ENCODE data around the gene SERPINE2.
"Not testable (repeated sequence)": the region's sequence is repeated elsewhere in the genome, so short reads cannot be mapped to it uniquely, and the experiment has no call there.

The SERPINE2 gene

GRCh38 chr2:223949241-223949840, 89.7 kb downstream of the SERPINE2 start:
- Histone ChIP-seq H3K27ac (no peak overlapping the region), H3K4me3 (no peak overlapping the region), H3K4me1 (peaks cover 8% of the 10 kb centered on the region), H3K9me3 (no peaks in the 10 kb centered on the region), H3K4me2 (no peak overlapping the region), H3K9ac (no peak overlapping the region), H4K20me1 (no peaks in the 10 kb centered on the region), H3K27me3 (no peaks in the 10 kb centered on the region), H3K36me3 (no peaks in the 10 kb centered on the region)
- TF ChIP-seq Cebpa-rat (IDR thresholded peaks at IDR 0.05): no peak

GRCh38 chr2:223947711-223948205, 91.3 kb downstream of the SERPINE2 start:
- Histone ChIP-seq H4K20me1 (peaks cover 12% of the 10 kb centered on the region; the same call in 1 of the 2 replicates), H3K27ac (no peak overlapping the region), H3K36me3 (no peaks in the 10 kb centered on the region), H3K9ac (no peak overlapping the region), H3K27me3 (no peaks in the 10 kb centered on the region), H3K9me3 (no peaks in the 10 kb centered on the region), H3K4me3 (no peak overlapping the region), H3K4me1 (peaks cover 19% of the 10 kb centered on the region), H3K4me2 (no peak overlapping the region)
- no peak for TF ChIP-seq Cebpa-rat (IDR thresholded peaks at IDR 0.05)

GRCh38 chr2:223945755-223946154, 93.3 kb downstream of the SERPINE2 start:
- peak overlapping the region; percentile 99; the same call in 1 of the 2 replicates for H3K4me3 ChIP-seq
- no peak for TF ChIP-seq Cebpa-rat (IDR thresholded peaks at IDR 0.05)
- peaks cover 19% of the 10 kb centered on the region for H3K4me1 ChIP-seq

GRCh38 chr2:223944703-223945531, 94.2 kb downstream of the SERPINE2 start, which contains the start of gene WDFY1:
Gene WDFY1, minus strand, starts transcription at chr2:223945335. Its CDS starts 51 bp downstream, at chr2:223945284.
- peak within 1 kb of the TSS; percentile 91 for H3K27ac ChIP-seq

More at GRCh38 chr2:223945755-223946154, 93.3 kb downstream of the SERPINE2 start:
- peaks cover 7% of the 10 kb centered on the region for H3K9me3 ChIP-seq
- no peaks in the 10 kb centered on the region for H3K27me3 ChIP-seq
- H3K9ac ChIP-seq: no peak overlapping the region
- no peak overlapping the region for H3K27ac ChIP-seq
- peak overlapping the region; percentile 92 for H3K4me2 ChIP-seq
- peaks cover 8% of the 10 kb centered on the region; the same call in 1 of the 2 replicates for H3K36me3 ChIP-seq
- H4K20me1 ChIP-seq: peaks cover 17% of the 10 kb centered on the region; the same call in 1 of the 2 replicates

GRCh38 chr2:223944166-223944702, 94.9 kb downstream of the SERPINE2 start:
- Histone ChIP-seq H3K36me3 (peaks cover 23% of the 10 kb centered on the region; the same call in 1 of the 2 replicates), H3K27me3 (no peaks in the 10 kb centered on the region), H3K4me1 (peaks cover 27% of the 10 kb centered on the region), H3K4me3 (peak overlapping the region; percentile 99), H3K4me2 (peak overlapping the region; percentile 92), H3K9me3 (peaks cover 23% of the 10 kb centered on the region), H3K9ac (peak overlapping the region; percentile 94), H3K27ac (peak overlapping the region; percentile 91), H4K20me1 (peaks cover 17% of the 10 kb centered on the region; the same call in 1 of the 2 replicates)
- TF ChIP-seq Cebpa-rat (IDR thresholded peaks at IDR 0.05): no peak

More at GRCh38 chr2:223944703-223945531, 94.2 kb downstream of the SERPINE2 start, which contains the start of gene WDFY1:
- peak within 1 kb of the TSS; percentile 94 for H3K9ac ChIP-seq
- H3K4me2 ChIP-seq: peak within 1 kb of the TSS; percentile 92
- TF ChIP-seq Cebpa-rat (IDR thresholded peaks at IDR 0.05): no peak
- no peaks in the 10 kb centered on the region for H3K27me3 ChIP-seq
- peaks cover 16% of the 10 kb centered on the region for H3K9me3 ChIP-seq
- H3K4me3 ChIP-seq: peak within 1 kb of the TSS; percentile 99
- H3K4me1 ChIP-seq: peaks cover 20% of the 10 kb centered on the region
- peaks cover 17% of the 10 kb centered on the region; the same call in 1 of the 2 replicates for H3K36me3 ChIP-seq
- peaks cover 17% of the 10 kb centered on the region; the same call in 1 of the 2 replicates for H4K20me1 ChIP-seq

GRCh38 chr2:223943561-223944008, 95.5 kb downstream of the SERPINE2 start:
- H3K36me3 ChIP-seq: peaks cover 30% of the 10 kb centered on the region; the same call in 1 of the 2 replicates
- no peak for TF ChIP-seq Cebpa-rat (IDR thresholded peaks at IDR 0.05)
- no peaks in the 10 kb centered on the region for H3K27me3 ChIP-seq
- peaks cover 23% of the 10 kb centered on the region; the same call in 1 of the 2 replicates for H4K20me1 ChIP-seq
- H3K4me3 ChIP-seq: peak overlapping the region; percentile 99
- peak overlapping the region; percentile 92 for H3K4me2 ChIP-seq
- peaks cover 29% of the 10 kb centered on the region for H3K9me3 ChIP-seq
- peak overlapping the region; percentile 94 for H3K9ac ChIP-seq
- peaks cover 28% of the 10 kb centered on the region for H3K4me1 ChIP-seq
- H3K27ac ChIP-seq: no peak overlapping the region

- peaks cover 28% of the 10 kb centered on the region for H3K4me1 ChIP-seq
- no peak overlapping the region for H3K9ac ChIP-seq
- no peak overlapping the region for H3K27ac ChIP-seq
- no peaks in the 10 kb centered on the region for H3K27me3 ChIP-seq
- TF ChIP-seq Cebpa-rat (IDR thresholded peaks at IDR 0.05): no peak
- peak overlapping the region; percentile 99; the same call in 1 of the 2 replicates for H3K4me3 ChIP-seq
- peaks cover 26% of the 10 kb centered on the region for H4K20me1 ChIP-seq
- peaks cover 30% of the 10 kb centered on the region; the same call in 1 of the 2 replicates for H3K36me3 ChIP-seq
- peaks cover 30% of the 10 kb centered on the region for H3K9me3 ChIP-seq
- peak overlapping the region; percentile 92 for H3K4me2 ChIP-seq
These were observed 96.0 kb downstream of the SERPINE2 start for GRCh38 chr2:223943135-223943534.

- Histone ChIP-seq H4K20me1 (peaks cover 40% of the 10 kb centered on the region), H3K4me1 (peaks cover 28% of the 10 kb centered on the region), H3K9ac (no peak overlapping the region), H3K27ac (no peak overlapping the region), H3K4me2 (no peak overlapping the region), H3K9me3 (peaks cover 30% of the 10 kb centered on the region), H3K4me3 (no peak overlapping the region), H3K27me3 (no peaks in the 10 kb centered on the region), H3K36me3 (peaks cover 30% of the 10 kb centered on the region; the same call in 1 of the 2 replicates)
- no peak for TF ChIP-seq Cebpa-rat (IDR thresholded peaks at IDR 0.05)
These were observed 97.4 kb downstream of the SERPINE2 start for GRCh38 chr2:223941579-223942277.

- peaks cover 30% of the 10 kb centered on the region for H3K9me3 ChIP-seq
- not testable (repeated sequence) for H3K27me3 ChIP-seq, H3K4me2 ChIP-seq, H3K9ac ChIP-seq, H3K27ac ChIP-seq, H3K4me3 ChIP-seq
- peaks cover 53% of the 10 kb centered on the region for H4K20me1 ChIP-seq
- H3K4me1 ChIP-seq: peaks cover 20% of the 10 kb centered on the region
- H3K36me3 ChIP-seq: peaks cover 30% of the 10 kb centered on the region; the same call in 1 of the 2 replicates
These were observed 99.6 kb downstream of the SERPINE2 start for GRCh38 chr2:223939438-223939837.
